IMR-90 (cell line): ENCODE results near the gene DBN1.

Experiments used
- CTCF ChIP-seq: conservative IDR thresholded peaks from 2 replicates; pipeline ENCODE4 v1.5.1; 2012; ENCODE audit warnings: mild to moderate bottlenecking, low read depth, low read length, improper control_type of control experiment
- POLR2A ChIP-seq: IDR thresholded peaks from 2 replicates; pipeline ENCODE4 v1.6.1; 2012; ENCODE audit warnings: mild to moderate bottlenecking, low read depth, low read length

GRCh38 chr5:177442066-177442826 is 31.2 kb downstream of the DBN1 start:
- TF ChIP-seq CTCF (no peak), POLR2A (no peak)
